ENCODE data around the gene RUNX2. TPM values are rescaled to one million over a fixed set of nuclear protein-coding genes. Genes with fewer than 3 reads are reported as not detected.

The RUNX2 gene
- total and polyA plus RNA-seq, 2 experiments from 2014 or later, result 1.0 to 2.1 TPM

DNA sequence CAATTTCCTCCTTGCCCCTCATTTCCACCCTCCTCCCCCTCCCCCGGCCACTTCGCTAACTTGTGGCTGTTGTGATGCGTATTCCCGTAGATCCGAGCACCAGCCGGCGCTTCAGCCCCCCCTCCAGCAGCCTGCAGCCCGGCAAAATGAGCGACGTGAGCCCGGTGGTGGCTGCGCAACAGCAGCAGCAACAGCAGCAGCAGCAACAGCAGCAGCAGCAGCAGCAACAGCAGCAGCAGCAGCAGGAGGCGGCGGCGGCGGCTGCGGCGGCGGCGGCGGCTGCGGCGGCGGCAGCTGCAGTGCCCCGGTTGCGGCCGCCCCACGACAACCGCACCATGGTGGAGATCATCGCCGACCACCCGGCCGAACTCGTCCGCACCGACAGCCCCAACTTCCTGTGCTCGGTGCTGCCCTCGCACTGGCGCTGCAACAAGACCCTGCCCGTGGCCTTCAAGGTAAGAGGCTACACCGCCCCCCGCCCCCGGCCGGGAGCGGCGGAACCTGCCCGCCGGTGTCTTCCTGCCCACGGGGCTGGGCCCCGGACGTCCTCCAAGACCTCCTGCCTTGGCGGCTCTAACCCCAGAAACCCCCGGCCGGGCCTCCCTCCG, 94.5 kb downstream of the RUNX2 start:
- Histone ChIP-seq H3K9me3 (ENCODE audit: low read depth) (no peaks in the 10 kb centered on the region), H3K4me1 (ENCODE audit: insufficient read depth) (peaks cover 15% of the 10 kb centered on the region), H3K79me2 (no peaks in the 10 kb centered on the region), H3K4me2 (peak overlapping the region; percentile 96), H4K20me1 (ENCODE audit: insufficient read depth, poor library complexity, severe bottlenecking) (no peaks in the 10 kb centered on the region), H3K27me3 (peaks cover 83% of the 10 kb centered on the region), H3K27ac (no peak overlapping the region), H2AFZ (peak overlapping the region; percentile 71), H3K36me3 (replicated peaks; ENCODE audit: insufficient read depth, low read depth) (no peaks in the 10 kb centered on the region), H3K4me3 (peak overlapping the region; percentile 64), H3K9me2 (replicated peaks; ENCODE audit: insufficient read depth) (no peaks in the 10 kb centered on the region)
- TF ChIP-seq EZH2 (IDR thresholded peaks at IDR 0.05; ENCODE audit: borderline replicate concordance) (no peak), EZH2phosphoT487 (IDR thresholded peaks at IDR 0.05; ENCODE audit: low read depth, severe bottlenecking, unreplicated experiment) (no peak), CTCF (IDR thresholded peaks at IDR 0.05; ENCODE audit: poor library complexity) (no peak)
- DNase-seq (ENCODE audit: low spot score), result peak; percentile 38
- WGBS (ENCODE audit: low lambda C conversion rate, missing lambda C conversion rate), result 3% methylated on average over 36 of the region's 55 CpGs

DNA sequence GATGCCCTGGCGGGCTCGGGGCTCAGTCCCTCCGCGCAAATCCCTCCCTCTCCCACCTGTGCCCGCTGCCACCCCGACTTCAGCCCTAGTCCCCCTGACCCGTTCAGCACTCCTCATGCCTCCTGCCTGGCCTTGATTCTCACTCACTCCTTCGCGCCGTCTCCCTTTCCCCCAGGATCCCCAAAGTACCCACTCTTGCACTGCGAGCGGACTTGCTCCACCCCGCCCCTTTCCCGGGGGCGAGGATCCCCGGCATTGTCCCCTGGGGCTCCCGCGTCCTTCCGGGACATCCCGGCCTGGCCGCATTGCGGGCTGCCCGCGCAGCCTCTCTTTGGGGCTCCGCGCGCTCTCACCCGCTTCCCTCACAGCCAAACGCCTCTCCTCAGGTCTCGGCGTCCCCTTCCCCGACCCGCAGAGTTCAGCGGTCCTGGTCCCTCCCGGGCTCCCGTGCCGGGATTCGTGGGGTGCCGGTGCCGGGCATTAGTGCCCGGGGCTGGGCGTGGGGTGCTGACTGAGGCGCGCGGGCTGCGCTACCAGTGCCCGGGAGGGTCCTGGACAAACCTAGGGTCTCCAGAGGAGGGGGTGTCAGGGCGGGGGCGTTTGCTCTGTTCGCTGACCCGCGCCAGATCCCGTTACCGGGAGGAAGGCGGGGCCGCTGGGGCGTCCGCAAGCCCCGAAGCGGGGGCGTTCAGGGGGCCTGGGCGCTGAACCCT, 95.1 kb downstream of the RUNX2 start:
- Histone ChIP-seq H3K4me2 (peak overlapping the region; percentile 96), H3K4me1 (ENCODE audit: insufficient read depth) (peaks cover 15% of the 10 kb centered on the region), H3K27ac (no peak overlapping the region), H3K4me3 (peak overlapping the region; percentile 64), H3K27me3 (peaks cover 78% of the 10 kb centered on the region), H3K36me3 (replicated peaks; ENCODE audit: insufficient read depth, low read depth) (no peaks in the 10 kb centered on the region), H2AFZ (peak overlapping the region; percentile 71), H4K20me1 (ENCODE audit: insufficient read depth, poor library complexity, severe bottlenecking) (no peaks in the 10 kb centered on the region), H3K79me2 (no peaks in the 10 kb centered on the region), H3K9me2 (replicated peaks; ENCODE audit: insufficient read depth) (no peaks in the 10 kb centered on the region), H3K9me3 (ENCODE audit: low read depth) (no peaks in the 10 kb centered on the region)
- TF ChIP-seq EZH2phosphoT487 (IDR thresholded peaks at IDR 0.05; ENCODE audit: low read depth, severe bottlenecking, unreplicated experiment) (no peak), EZH2 (IDR thresholded peaks at IDR 0.05; ENCODE audit: borderline replicate concordance) (peak; percentile 80), CTCF (IDR thresholded peaks at IDR 0.05; ENCODE audit: poor library complexity) (no peak)
- WGBS (ENCODE audit: low lambda C conversion rate, missing lambda C conversion rate), result 1% methylated on average over 36 of the region's 62 CpGs
- DNase-seq (ENCODE audit: low spot score), result peak; percentile 28

GRCh38 chr6:45423824-45424450, 95.8 kb downstream of the RUNX2 start:
- DNase-seq (ENCODE audit: low spot score), result peak; percentile 27

More at GRCh38 chr6:45423824-45424450, 95.8 kb downstream of the RUNX2 start:
- WGBS (ENCODE audit: low lambda C conversion rate, missing lambda C conversion rate), result 11% methylated on average over 38 of the region's 38 CpGs
- Histone ChIP-seq H3K27ac (no peak overlapping the region), H3K4me2 (peak overlapping the region; percentile 96), H3K4me1 (ENCODE audit: insufficient read depth) (peaks cover 15% of the 10 kb centered on the region), H3K4me3 (peak overlapping the region; percentile 64), H3K9me3 (ENCODE audit: low read depth) (no peaks in the 10 kb centered on the region), H4K20me1 (ENCODE audit: insufficient read depth, poor library complexity, severe bottlenecking) (no peaks in the 10 kb centered on the region), H3K79me2 (no peaks in the 10 kb centered on the region), H2AFZ (peak overlapping the region; percentile 71), H3K9me2 (replicated peaks; ENCODE audit: insufficient read depth) (no peaks in the 10 kb centered on the region), H3K36me3 (replicated peaks; ENCODE audit: insufficient read depth, low read depth) (no peaks in the 10 kb centered on the region), H3K27me3 (peaks cover 71% of the 10 kb centered on the region)
- no peak for TF ChIP-seq EZH2phosphoT487 (IDR thresholded peaks at IDR 0.05; ENCODE audit: low read depth, severe bottlenecking, unreplicated experiment)
- peak; percentile 39 for TF ChIP-seq EZH2 (IDR thresholded peaks at IDR 0.05; ENCODE audit: borderline replicate concordance)
- TF ChIP-seq CTCF (IDR thresholded peaks at IDR 0.05; ENCODE audit: poor library complexity), result no peak

Measured in hepatocyte (in vitro differentiated cells).